ENCODE data around the gene SORCS2.

SORCS2 gene

GRCh38 chr4:7646384-7647061 is 454.2 kb downstream of the SORCS2 start:
- H3K27ac ChIP-seq: no peak overlapping the region
- no peak for DNase-seq (ENCODE audit: low read depth, low spot score)
- no peak for TF ChIP-seq FOXP2 (optimal IDR thresholded peaks at IDR 0.05; ENCODE audit: control extremely low read depth, extremely low read length, insufficient read depth)
- no peak for TF ChIP-seq EZH2 (IDR thresholded peaks at IDR 0.05)
- TF ChIP-seq POLR2AphosphoS5 (IDR thresholded peaks at IDR 0.05; ENCODE audit: borderline replicate concordance, low read depth, low read length): no peak
- no peak overlapping the region for H3K4me3 ChIP-seq
- H3K9me3 ChIP-seq (ENCODE audit: low read depth, low read length): no peaks in the 10 kb centered on the region
- no peak overlapping the region for H3K9ac ChIP-seq (ENCODE audit: insufficient read length)
- no peaks in the 10 kb centered on the region for H3K36me3 ChIP-seq (ENCODE audit: insufficient read depth, low read length)

GRCh38 chr4:7647186-7647585 is 454.8 kb downstream of the SORCS2 start:
- Histone ChIP-seq H3K36me3 (ENCODE audit: insufficient read depth, low read length) (no peaks in the 10 kb centered on the region), H3K9me3 (ENCODE audit: low read depth, low read length) (no peaks in the 10 kb centered on the region), H3K4me3 (no peak overlapping the region), H3K9ac (ENCODE audit: insufficient read length) (no peak overlapping the region), H3K27ac (no peak overlapping the region)
- TF ChIP-seq FOXP2 (optimal IDR thresholded peaks at IDR 0.05; ENCODE audit: control extremely low read depth, extremely low read length, insufficient read depth) (no peak), POLR2AphosphoS5 (IDR thresholded peaks at IDR 0.05; ENCODE audit: borderline replicate concordance, low read depth, low read length) (no peak), EZH2 (IDR thresholded peaks at IDR 0.05) (no peak)
- DNase-seq (ENCODE audit: low read depth, low spot score): no peak

- no peaks in the 10 kb centered on the region for H3K36me3 ChIP-seq (ENCODE audit: insufficient read depth, low read length)
- H3K4me3 ChIP-seq: no peak overlapping the region
- no peaks in the 10 kb centered on the region for H3K9me3 ChIP-seq (ENCODE audit: low read depth, low read length)
- DNase-seq (ENCODE audit: low read depth, low spot score): no peak
- no peak for TF ChIP-seq POLR2AphosphoS5 (IDR thresholded peaks at IDR 0.05; ENCODE audit: borderline replicate concordance, low read depth, low read length)
- TF ChIP-seq FOXP2 (optimal IDR thresholded peaks at IDR 0.05; ENCODE audit: control extremely low read depth, extremely low read length, insufficient read depth): no peak
- no peak for TF ChIP-seq EZH2 (IDR thresholded peaks at IDR 0.05)
- H3K9ac ChIP-seq (ENCODE audit: insufficient read length): no peak overlapping the region
- H3K27ac ChIP-seq: no peak overlapping the region
These were observed 455.5 kb downstream of the SORCS2 start for GRCh38 chr4:7647600-7648543.

- no peak for TF ChIP-seq POLR2AphosphoS5 (IDR thresholded peaks at IDR 0.05; ENCODE audit: borderline replicate concordance, low read depth, low read length)
- TF ChIP-seq EZH2 (IDR thresholded peaks at IDR 0.05): no peak
- no peak for TF ChIP-seq FOXP2 (optimal IDR thresholded peaks at IDR 0.05; ENCODE audit: control extremely low read depth, extremely low read length, insufficient read depth)
These were observed 456.4 kb downstream of the SORCS2 start for GRCh38 chr4:7648544-7649395.

GRCh38 chr4:7649411-7649740 is 457.0 kb downstream of the SORCS2 start:
- no peak for DNase-seq (ENCODE audit: low read depth, low spot score)
- H3K9me3 ChIP-seq (ENCODE audit: low read depth, low read length): no peaks in the 10 kb centered on the region
- no peak overlapping the region for H3K9ac ChIP-seq (ENCODE audit: insufficient read length)
- H3K36me3 ChIP-seq (ENCODE audit: insufficient read depth, low read length): no peaks in the 10 kb centered on the region
- TF ChIP-seq EZH2 (IDR thresholded peaks at IDR 0.05) (no peak), FOXP2 (optimal IDR thresholded peaks at IDR 0.05; ENCODE audit: control extremely low read depth, extremely low read length, insufficient read depth) (no peak), POLR2AphosphoS5 (IDR thresholded peaks at IDR 0.05; ENCODE audit: borderline replicate concordance, low read depth, low read length) (no peak)
- H3K4me3 ChIP-seq: no peak overlapping the region
- no peak overlapping the region for H3K27ac ChIP-seq

More at GRCh38 chr4:7648544-7649395, 456.4 kb downstream of the SORCS2 start:
- DNase-seq (ENCODE audit: low read depth, low spot score): no peak
- H3K4me3 ChIP-seq: no peak overlapping the region
- H3K27ac ChIP-seq: no peak overlapping the region
- H3K36me3 ChIP-seq (ENCODE audit: insufficient read depth, low read length): no peaks in the 10 kb centered on the region
- no peak overlapping the region for H3K9ac ChIP-seq (ENCODE audit: insufficient read length)
- H3K9me3 ChIP-seq (ENCODE audit: low read depth, low read length): no peaks in the 10 kb centered on the region

- no peaks in the 10 kb centered on the region for H3K9me3 ChIP-seq (ENCODE audit: low read depth, low read length)
- no peak overlapping the region for H3K9ac ChIP-seq (ENCODE audit: insufficient read length)
- no peak for TF ChIP-seq FOXP2 (optimal IDR thresholded peaks at IDR 0.05; ENCODE audit: control extremely low read depth, extremely low read length, insufficient read depth)
- no peak for TF ChIP-seq EZH2 (IDR thresholded peaks at IDR 0.05)
- no peak for TF ChIP-seq POLR2AphosphoS5 (IDR thresholded peaks at IDR 0.05; ENCODE audit: borderline replicate concordance, low read depth, low read length)
- no peak for DNase-seq (ENCODE audit: low read depth, low spot score)
- H3K27ac ChIP-seq: no peak overlapping the region
- H3K4me3 ChIP-seq: no peak overlapping the region
- no peaks in the 10 kb centered on the region for H3K36me3 ChIP-seq (ENCODE audit: insufficient read depth, low read length)
These were observed 457.6 kb downstream of the SORCS2 start for GRCh38 chr4:7649741-7650531.

GRCh38 chr4:7650606-7651385 is 458.5 kb downstream of the SORCS2 start:
- Histone ChIP-seq H3K36me3 (ENCODE audit: insufficient read depth, low read length) (no peaks in the 10 kb centered on the region), H3K9ac (ENCODE audit: insufficient read length) (no peak overlapping the region), H3K27ac (no peak overlapping the region), H3K4me3 (no peak overlapping the region), H3K9me3 (ENCODE audit: low read depth, low read length) (no peaks in the 10 kb centered on the region)
- TF ChIP-seq FOXP2 (optimal IDR thresholded peaks at IDR 0.05; ENCODE audit: control extremely low read depth, extremely low read length, insufficient read depth) (no peak), POLR2AphosphoS5 (IDR thresholded peaks at IDR 0.05; ENCODE audit: borderline replicate concordance, low read depth, low read length) (no peak), EZH2 (IDR thresholded peaks at IDR 0.05) (no peak)
- DNase-seq (ENCODE audit: low read depth, low spot score): no peak

Measured in SK-N-MC (cell line).